GM06990 (cell line): ENCODE data around the gene DNM1L.

ENCODE experiments used
- DNase-seq: peaks from one replicate; pipeline ENCODE4 v3.0.0-alpha.2; 2011; ENCODE audit not compliant: insufficient read length; ENCODE audit errors: extremely low read depth
- H3K27me3 ChIP-seq: replicated peaks from 2 replicates; pipeline ENCODE4 v1.6.0; 2011; ENCODE audit warnings: low read length; ENCODE audit not compliant: control insufficient read depth, insufficient read depth
- H3K36me3 ChIP-seq: 2 replicates; pipeline ENCODE4 v1.5.1; 2011; ENCODE audit warnings: low read length; ENCODE audit not compliant: control insufficient read depth, insufficient read depth
- H3K4me3 ChIP-seq: replicated peaks from 2 replicates; pipeline ENCODE4 v1.5.1; 2011; ENCODE audit warnings: low read depth, mild to moderate bottlenecking, control low read depth, low read length
- CTCF ChIP-seq: IDR thresholded peaks from 2 replicates; pipeline ENCODE4 v1.5.1; 2011; ENCODE audit warnings: low read length, control low read depth, mild to moderate bottlenecking, inconsistent platforms; ENCODE audit not compliant: insufficient read depth, poor library complexity, severe bottlenecking

Gene DNM1L

GRCh38 chr12:32770141-32770540 lies 91.0 kb downstream of the DNM1L start:
- Histone ChIP-seq H3K36me3 (no peaks in the 10 kb centered on the region), H3K27me3 (no peaks in the 10 kb centered on the region), H3K4me3 (no peak overlapping the region)
- TF ChIP-seq CTCF = no peak
- no peak for DNase-seq

GRCh38 chr12:32773691-32774090 lies 94.6 kb downstream of the DNM1L start:
- no peak for DNase-seq
- Histone ChIP-seq H3K36me3 (no peaks in the 10 kb centered on the region), H3K4me3 (no peak overlapping the region), H3K27me3 (no peaks in the 10 kb centered on the region)
- no peak for TF ChIP-seq CTCF

GRCh38 chr12:32776258-32776657 lies 97.2 kb downstream of the DNM1L start:
- Histone ChIP-seq H3K27me3 (no peaks in the 10 kb centered on the region), H3K4me3 (no peak overlapping the region), H3K36me3 (no peaks in the 10 kb centered on the region)
- TF ChIP-seq CTCF = no peak
- no peak for DNase-seq

- H3K36me3 ChIP-seq = no peaks in the 10 kb centered on the region
- no peak for DNase-seq
- TF ChIP-seq CTCF = no peak
- no peaks in the 10 kb centered on the region for H3K27me3 ChIP-seq
- no peak overlapping the region for H3K4me3 ChIP-seq
Observed at GRCh38 chr12:32777159-32777558, 98.1 kb downstream of the DNM1L start.

- TF ChIP-seq CTCF = no peak
- DNase-seq = no peak
- no peaks in the 10 kb centered on the region for H3K36me3 ChIP-seq
- no peak overlapping the region for H3K4me3 ChIP-seq
- no peaks in the 10 kb centered on the region for H3K27me3 ChIP-seq
Observed at GRCh38 chr12:32777691-32778175, 98.6 kb downstream of the DNM1L start.

- H3K4me3 ChIP-seq = no peak overlapping the region
- TF ChIP-seq CTCF = no peak
- H3K36me3 ChIP-seq = no peaks in the 10 kb centered on the region
- no peaks in the 10 kb centered on the region for H3K27me3 ChIP-seq
- DNase-seq = no peak
Observed at GRCh38 chr12:32780071-32780470, 101.0 kb downstream of the DNM1L start.
